T-helper 2 cell treated with Interferon-gamma antibody and Interleukin-4, amounts not matched to agents 5 μg/mL and 100 μg/mL, for 36 hours (primary cell): ENCODE results near the gene ARMC9.
"Not testable (repeated sequence)": the region's sequence is repeated elsewhere in the genome, so short reads cannot be mapped to it uniquely, and the experiment has no call there.

Experiments used
- DNase-seq: peaks from one replicate; pipeline ENCODE4 v3.0.0; 2021; ENCODE audit warnings: low spot score
- H3K27ac Mint-ChIP-seq: one replicate; pipeline ENCODE4 v1.8.0; 2021; ENCODE audit warnings: mild to moderate bottlenecking, mixed read lengths
- H3K27me3 Mint-ChIP-seq: one replicate; pipeline ENCODE4 v1.8.0; 2021; ENCODE audit warnings: low read depth, mixed read lengths
- H3K36me3 Mint-ChIP-seq: one replicate; pipeline ENCODE4 v1.8.0; 2021; ENCODE audit warnings: low read depth, mixed read lengths
- H3K4me1 Mint-ChIP-seq: one replicate; pipeline ENCODE4 v1.8.0; 2021; ENCODE audit warnings: low read depth, mixed read lengths
- H3K4me3 Mint-ChIP-seq: one replicate; pipeline ENCODE4 v1.8.0; 2022; ENCODE audit warnings: mild to moderate bottlenecking, moderate library complexity, mixed read lengths
- H3K9me3 Mint-ChIP-seq: one replicate; pipeline ENCODE4 v1.8.0; 2021; ENCODE audit warnings: mixed read lengths

Gene ARMC9

GRCh38 chr2:231341100-231341499 is 142.7 kb downstream of the ARMC9 start:
- Mint-ChIP-seq H3K4me3 (no peak overlapping the region), H3K27ac (no peak overlapping the region), H3K36me3 (no peaks in the 10 kb centered on the region), H3K27me3 (peaks cover 5% of the 10 kb centered on the region), H3K9me3 (no peaks in the 10 kb centered on the region), H3K4me1 (no peaks in the 10 kb centered on the region)
- DNase-seq = no peak

GRCh38 chr2:231342061-231342711 is 143.8 kb downstream of the ARMC9 start:
- H3K27me3 Mint-ChIP-seq = peaks cover 8% of the 10 kb centered on the region
- no peak for DNase-seq
- H3K4me3 Mint-ChIP-seq = no peak overlapping the region
- no peaks in the 10 kb centered on the region for H3K36me3 Mint-ChIP-seq
- no peak overlapping the region for H3K27ac Mint-ChIP-seq
- no peaks in the 10 kb centered on the region for H3K4me1 Mint-ChIP-seq
- H3K9me3 Mint-ChIP-seq = no peaks in the 10 kb centered on the region

- no peaks in the 10 kb centered on the region for H3K4me1 Mint-ChIP-seq
- no peaks in the 10 kb centered on the region for H3K9me3 Mint-ChIP-seq
- no peak for DNase-seq
- no peak overlapping the region for H3K4me3 Mint-ChIP-seq
- peaks cover 16% of the 10 kb centered on the region for H3K27me3 Mint-ChIP-seq
- no peak overlapping the region for H3K27ac Mint-ChIP-seq
- H3K36me3 Mint-ChIP-seq = no peaks in the 10 kb centered on the region
Measured at GRCh38 chr2:231343006-231343710, 144.7 kb downstream of the ARMC9 start.

- Mint-ChIP-seq H3K4me3 (no peak overlapping the region), H3K36me3 (no peaks in the 10 kb centered on the region), H3K4me1 (no peaks in the 10 kb centered on the region), H3K27ac (no peak overlapping the region), H3K27me3 (peaks cover 21% of the 10 kb centered on the region), H3K9me3 (no peaks in the 10 kb centered on the region)
- DNase-seq = no peak
Measured at GRCh38 chr2:231343988-231344387, 145.6 kb downstream of the ARMC9 start.

GRCh38 chr2:231344851-231345250 is 146.4 kb downstream of the ARMC9 start:
- Mint-ChIP-seq H3K9me3 (no peaks in the 10 kb centered on the region), H3K36me3 (no peaks in the 10 kb centered on the region), H3K4me1 (no peaks in the 10 kb centered on the region), H3K27ac (no peak overlapping the region), H3K4me3 (no peak overlapping the region), H3K27me3 (peaks cover 23% of the 10 kb centered on the region)
- no peak for DNase-seq

- Mint-ChIP-seq H3K27ac (no peak overlapping the region), H3K9me3 (no peaks in the 10 kb centered on the region), H3K36me3 (no peaks in the 10 kb centered on the region), H3K4me3 (no peak overlapping the region), H3K27me3 (peaks cover 23% of the 10 kb centered on the region), H3K4me1 (no peaks in the 10 kb centered on the region)
- no peak for DNase-seq
Measured at GRCh38 chr2:231347081-231347480, 148.7 kb downstream of the ARMC9 start.

GRCh38 chr2:231347638-231348037 is 149.2 kb downstream of the ARMC9 start:
- no peak overlapping the region for H3K4me3 Mint-ChIP-seq
- no peaks in the 10 kb centered on the region for H3K36me3 Mint-ChIP-seq
- DNase-seq = no peak
- H3K27me3 Mint-ChIP-seq = peaks cover 23% of the 10 kb centered on the region
- H3K27ac Mint-ChIP-seq = no peak overlapping the region
- no peaks in the 10 kb centered on the region for H3K4me1 Mint-ChIP-seq
- H3K9me3 Mint-ChIP-seq = no peaks in the 10 kb centered on the region

- H3K9me3 Mint-ChIP-seq = no peaks in the 10 kb centered on the region
- no peak overlapping the region for H3K4me3 Mint-ChIP-seq
- H3K27ac Mint-ChIP-seq = no peak overlapping the region
- H3K4me1 Mint-ChIP-seq = no peaks in the 10 kb centered on the region
- peaks cover 23% of the 10 kb centered on the region for H3K27me3 Mint-ChIP-seq
- H3K36me3 Mint-ChIP-seq = no peaks in the 10 kb centered on the region
- no peak for DNase-seq
Measured at GRCh38 chr2:231348173-231348572, 149.7 kb downstream of the ARMC9 start.

GRCh38 chr2:231348704-231349373 is 150.4 kb downstream of the ARMC9 start:
- peaks cover 23% of the 10 kb centered on the region for H3K27me3 Mint-ChIP-seq
- no peaks in the 10 kb centered on the region for H3K9me3 Mint-ChIP-seq
- H3K4me3 Mint-ChIP-seq = no peak overlapping the region
- no peaks in the 10 kb centered on the region for H3K4me1 Mint-ChIP-seq
- no peak overlapping the region for H3K27ac Mint-ChIP-seq
- H3K36me3 Mint-ChIP-seq = no peaks in the 10 kb centered on the region
- no peak for DNase-seq

GRCh38 chr2:231349374-231349735 is 150.9 kb downstream of the ARMC9 start:
- H3K4me1 Mint-ChIP-seq, H3K9me3 Mint-ChIP-seq, H3K4me3 Mint-ChIP-seq, DNase-seq, H3K27ac Mint-ChIP-seq, H3K36me3 Mint-ChIP-seq: not testable (repeated sequence)
- H3K27me3 Mint-ChIP-seq = peaks cover 23% of the 10 kb centered on the region

GRCh38 chr2:231351648-231352047 is 153.2 kb downstream of the ARMC9 start:
- no peak for DNase-seq
- H3K4me1 Mint-ChIP-seq = no peaks in the 10 kb centered on the region
- no peaks in the 10 kb centered on the region for H3K9me3 Mint-ChIP-seq
- peaks cover 18% of the 10 kb centered on the region for H3K27me3 Mint-ChIP-seq
- no peak overlapping the region for H3K27ac Mint-ChIP-seq
- no peak overlapping the region for H3K4me3 Mint-ChIP-seq
- H3K36me3 Mint-ChIP-seq = no peaks in the 10 kb centered on the region

GRCh38 chr2:231353469-231353868 is 155.0 kb downstream of the ARMC9 start:
- no peaks in the 10 kb centered on the region for H3K9me3 Mint-ChIP-seq
- no peaks in the 10 kb centered on the region for H3K36me3 Mint-ChIP-seq
- DNase-seq = no peak
- peaks cover 6% of the 10 kb centered on the region for H3K27me3 Mint-ChIP-seq
- H3K4me1 Mint-ChIP-seq = no peaks in the 10 kb centered on the region
- no peak overlapping the region for H3K27ac Mint-ChIP-seq
- H3K4me3 Mint-ChIP-seq = no peak overlapping the region

- no peak for DNase-seq
- Mint-ChIP-seq H3K27ac (no peak overlapping the region), H3K4me3 (no peak overlapping the region), H3K9me3 (no peaks in the 10 kb centered on the region), H3K27me3 (no peaks in the 10 kb centered on the region), H3K4me1 (no peaks in the 10 kb centered on the region), H3K36me3 (no peaks in the 10 kb centered on the region)
Measured at GRCh38 chr2:231355508-231356465, 157.4 kb downstream of the ARMC9 start.

- peaks cover under 1% of the 10 kb centered on the region for H3K4me1 Mint-ChIP-seq
- H3K27me3 Mint-ChIP-seq = no peaks in the 10 kb centered on the region
- H3K9me3 Mint-ChIP-seq = no peaks in the 10 kb centered on the region
- no peak overlapping the region for H3K4me3 Mint-ChIP-seq
- H3K36me3 Mint-ChIP-seq = no peaks in the 10 kb centered on the region
- no peak for DNase-seq
- no peak overlapping the region for H3K27ac Mint-ChIP-seq
Measured at GRCh38 chr2:231356466-231356844, 158.0 kb downstream of the ARMC9 start.
